Caco-2 (cell line): ENCODE results near the gene ARAP2. TPM values are rescaled to one million over a fixed set of nuclear protein-coding genes. Genes with fewer than 3 reads are reported as not detected.

ENCODE experiments used
- BruUV-seq: library from RNA; stranded (reverse); fragments of 400-500 nt; replicated peaks from 2 replicates; lab custom pipeline; 2021; lab: Mats Ljungman, UMichigan
- CTCF ChIA-PET: fragments of 300-600 bp; sonication (Branson Sonifier 250); formaldehyde crosslinking; loops from one replicate; lab custom pipeline; 2022; ENCODE audit warnings: antibody characterized with exemption; lab: Charles Lee
- POLR2A ChIA-PET: fragments of 300-600 bp; sonication (Branson Sonifier 250); formaldehyde crosslinking; loops from one replicate; lab custom pipeline; 2022; ENCODE audit warnings: antibody characterized with exemption; lab: Charles Lee
- DNase-seq, 2 experiments: peaks; one replicate each; pipeline versions ENCODE4 v3.0.0 to v3.0.0-alpha.2; 2020 to 2022
- H3K27me3 ChIP-seq: replicated peaks from 2 replicates; pipeline ENCODE4 v1.6.0; 2011; ENCODE audit warnings: low read length; ENCODE audit not compliant: control insufficient read depth, insufficient read depth
- H3K36me3 ChIP-seq: 2 replicates; pipeline ENCODE4 v1.5.1; 2011; ENCODE audit warnings: low read length; ENCODE audit not compliant: control insufficient read depth, insufficient read depth
- H3K4me1 ChIP-seq: fragments of 250-450 bp; sonication (Bioruptor Pico); 2 replicates; pipeline ENCODE4 v1.5.1; 2020; ENCODE audit warnings: mild to moderate bottlenecking
- H3K4me3 ChIP-seq: 2 replicates; pipeline ENCODE4 v1.5.1; 2011; ENCODE audit warnings: low read depth, mild to moderate bottlenecking, control low read depth, low read length
- H3K9me3 ChIP-seq: fragments of 250-450 bp; sonication (Bioruptor Pico); 2 replicates; pipeline ENCODE4 v1.5.1; 2020; ENCODE audit warnings: mild to moderate bottlenecking, moderate library complexity
- H3K27ac Mint-ChIP-seq: one replicate; pipeline ENCODE4 v1.8.0; 2022; ENCODE audit warnings: mixed read lengths; ENCODE audit not compliant: unreplicated experiment
- H3K27me3 Mint-ChIP-seq: one replicate; pipeline ENCODE4 v1.8.0; 2022; ENCODE audit warnings: mixed read lengths; ENCODE audit not compliant: insufficient read depth, unreplicated experiment
- H3K36me3 Mint-ChIP-seq: one replicate; pipeline ENCODE4 v1.8.0; 2022; ENCODE audit warnings: mild to moderate bottlenecking, mixed read lengths; ENCODE audit not compliant: insufficient read depth, unreplicated experiment
- H3K4me1 Mint-ChIP-seq: one replicate; pipeline ENCODE4 v1.8.0; 2022; ENCODE audit warnings: low read depth, mixed read lengths; ENCODE audit not compliant: unreplicated experiment
- H3K4me3 Mint-ChIP-seq: one replicate; pipeline ENCODE4 v1.8.0; 2022; ENCODE audit warnings: mild to moderate bottlenecking, moderate library complexity, mixed read lengths; ENCODE audit not compliant: unreplicated experiment
- H3K9me3 Mint-ChIP-seq: one replicate; pipeline ENCODE4 v1.8.0; 2022; ENCODE audit warnings: mixed read lengths; ENCODE audit not compliant: unreplicated experiment
- CTCF ChIP-seq, 2 experiments: fragments of 200-600 bp in 1 of 2; IDR thresholded peaks; 1 replicate in 1 of 2; 2 replicates in 1 of 2; pipeline versions ENCODE4 v1.5.1 to v1.8.0; 2011 to 2022; ENCODE audit warnings: antibody characterized with exemption in 1 of 2, control low read depth in 1 of 2, inconsistent platforms in 1 of 2, low read depth in 1 of 2, low read length in 1 of 2, mild to moderate bottlenecking in 1 of 2, moderate library complexity in 1 of 2; ENCODE audit not compliant: insufficient read depth in 1 of 2, severe bottlenecking in 1 of 2, unreplicated experiment in 1 of 2
- intact Hi-C: fragments of 100-400 bp; cut with micrococcal nuclease; formaldehyde crosslinking; loops from one replicate; pipeline ENCODE4 v1.10.0; 2022; ENCODE audit not compliant: unreplicated experiment
- total RNA-seq: library from RNA; stranded (reverse); gene quantifications from 2 replicates; pipeline ENCODE4 v1.2.3, GENCODE V29; 2022

The ARAP2 gene
- total RNA-seq, 1 experiment from 2014 or later: 3.9 TPM

- ChIA-PET CTCF (no interaction called here), POLR2A (no interaction called here)
- Histone ChIP-seq H3K36me3 (no peaks in the 10 kb centered on the region), H3K9me3 (no peaks in the 10 kb centered on the region), H3K27me3 (no peaks in the 10 kb centered on the region), H3K4me3 (no peak overlapping the region), H3K4me1 (no peaks in the 10 kb centered on the region)
- DNase-seq: no peak
- Mint-ChIP-seq H3K36me3 (no peaks in the 10 kb centered on the region), H3K27ac (no peak overlapping the region), H3K27me3 (no peaks in the 10 kb centered on the region), H3K4me1 (no peaks in the 10 kb centered on the region), H3K4me3 (no peak overlapping the region), H3K9me3 (no peaks in the 10 kb centered on the region)
- TF ChIP-seq CTCF (IDR thresholded peaks at IDR 0.05; ENCODE audit: insufficient read depth in 1 of 2, low read depth in 1 of 2, low read length in 1 of 2, severe bottlenecking in 1 of 2, unreplicated experiment in 1 of 2): no peak
- no TSS peak for BruUV-seq
- intact Hi-C loops: no loop called here
Observed at GRCh38 chr4:36142504-36142903, 101.8 kb downstream of the ARAP2 start.

- Mint-ChIP-seq H3K27ac (no peak overlapping the region), H3K27me3 (no peaks in the 10 kb centered on the region), H3K9me3 (no peaks in the 10 kb centered on the region), H3K4me3 (no peak overlapping the region), H3K36me3 (no peaks in the 10 kb centered on the region), H3K4me1 (no peaks in the 10 kb centered on the region)
- Histone ChIP-seq H3K4me1 (no peaks in the 10 kb centered on the region), H3K36me3 (no peaks in the 10 kb centered on the region), H3K27me3 (no peaks in the 10 kb centered on the region), H3K9me3 (no peaks in the 10 kb centered on the region), H3K4me3 (no peak overlapping the region)
- intact Hi-C loops: no loop called here
- no peak for DNase-seq
- ChIA-PET POLR2A (no interaction called here), CTCF (no interaction called here)
- TF ChIP-seq CTCF (IDR thresholded peaks at IDR 0.05; ENCODE audit: insufficient read depth in 1 of 2, low read depth in 1 of 2, low read length in 1 of 2, severe bottlenecking in 1 of 2, unreplicated experiment in 1 of 2): no peak
- BruUV-seq: no TSS peak
Observed at GRCh38 chr4:36141186-36141585, 103.1 kb downstream of the ARAP2 start.

GRCh38 chr4:36140421-36140820 is 103.9 kb downstream of the ARAP2 start:
- intact Hi-C loops: no loop called here
- DNase-seq: no peak
- no peak for TF ChIP-seq CTCF (IDR thresholded peaks at IDR 0.05; ENCODE audit: insufficient read depth in 1 of 2, low read depth in 1 of 2, low read length in 1 of 2, severe bottlenecking in 1 of 2, unreplicated experiment in 1 of 2)
- Mint-ChIP-seq H3K9me3 (no peaks in the 10 kb centered on the region), H3K27me3 (no peaks in the 10 kb centered on the region), H3K27ac (no peak overlapping the region), H3K4me1 (no peaks in the 10 kb centered on the region), H3K36me3 (no peaks in the 10 kb centered on the region), H3K4me3 (no peak overlapping the region)
- ChIA-PET POLR2A (no interaction called here), CTCF (no interaction called here)
- H3K9me3 ChIP-seq: no peaks in the 10 kb centered on the region
- H3K4me1 ChIP-seq: no peaks in the 10 kb centered on the region
- no peak overlapping the region for H3K4me3 ChIP-seq
- H3K36me3 ChIP-seq: no peaks in the 10 kb centered on the region
- H3K27me3 ChIP-seq: no peaks in the 10 kb centered on the region
- BruUV-seq: no TSS peak
